GM21619 (cell line): ENCODE results near the gene TMEM273.

ENCODE experiments used
- ATAC-seq: cut with Tn5 transposase; IDR thresholded peaks from one replicate; pipeline ENCODE4 v1.9.1; 2021; ENCODE audit not compliant: unreplicated experiment

Gene TMEM273

GRCh38 chr10:49165821-49166483 lies 22.2 kb downstream of the TMEM273 start:
- no peak for ATAC-seq

- no peak for ATAC-seq
Observed at GRCh38 chr10:49165259-49165658, 22.9 kb downstream of the TMEM273 start.

GRCh38 chr10:49164559-49165188 lies 23.5 kb downstream of the TMEM273 start:
- peak; percentile 74 for ATAC-seq

GRCh38 chr10:49163741-49164140 lies 24.4 kb downstream of the TMEM273 start:
- no peak for ATAC-seq

GRCh38 chr10:49162761-49163310 lies 25.4 kb downstream of the TMEM273 start:
- ATAC-seq = no peak

- ATAC-seq = no peak
Observed at GRCh38 chr10:49162063-49162462, 26.1 kb downstream of the TMEM273 start.

- ATAC-seq = no peak
Observed at GRCh38 chr10:49161411-49161997, 26.7 kb downstream of the TMEM273 start.

GRCh38 chr10:49160814-49161213 lies 27.4 kb downstream of the TMEM273 start:
- no peak for ATAC-seq

GRCh38 chr10:49160110-49160509 lies 28.1 kb downstream of the TMEM273 start:
- no peak for ATAC-seq

- ATAC-seq = no peak
Observed at GRCh38 chr10:49158915-49159314, 29.3 kb downstream of the TMEM273 start.

- ATAC-seq = no peak
Observed at GRCh38 chr10:49158404-49158803, 29.8 kb downstream of the TMEM273 start.

- ATAC-seq = no peak
Observed at GRCh38 chr10:49157229-49157628, 31.0 kb downstream of the TMEM273 start.

GRCh38 chr10:49154641-49155040 lies 33.5 kb downstream of the TMEM273 start:
- ATAC-seq = no peak

- ATAC-seq = no peak
Observed at GRCh38 chr10:49153971-49154370, 34.2 kb downstream of the TMEM273 start.

GRCh38 chr10:49153115-49153514 lies 35.1 kb downstream of the TMEM273 start:
- ATAC-seq = no peak

GRCh38 chr10:49152663-49153062 lies 35.5 kb downstream of the TMEM273 start:
- ATAC-seq = no peak

GRCh38 chr10:49152037-49152436 lies 36.2 kb downstream of the TMEM273 start:
- ATAC-seq = no peak

- no peak for ATAC-seq
Observed at GRCh38 chr10:49151481-49151880, 36.7 kb downstream of the TMEM273 start.

GRCh38 chr10:49151025-49151445 lies 37.2 kb downstream of the TMEM273 start:
- no peak for ATAC-seq

- no peak for ATAC-seq
Observed at GRCh38 chr10:49150426-49150825, 37.8 kb downstream of the TMEM273 start.

- ATAC-seq = no peak
Observed at GRCh38 chr10:49149881-49150280, 38.3 kb downstream of the TMEM273 start.

- ATAC-seq = no peak
Observed at GRCh38 chr10:49144058-49144720, 44.0 kb downstream of the TMEM273 start.
